Measurements from ENCODE around the gene SYNE2.
"Not testable (repeated sequence)": the region's sequence is repeated elsewhere in the genome, so short reads cannot be mapped to it uniquely, and the experiment has no call there.

Gene SYNE2

GRCh38 chr14:64082837-64083236 is 230.0 kb downstream of the SYNE2 start:
- DNase-seq, result no peak

DNA sequence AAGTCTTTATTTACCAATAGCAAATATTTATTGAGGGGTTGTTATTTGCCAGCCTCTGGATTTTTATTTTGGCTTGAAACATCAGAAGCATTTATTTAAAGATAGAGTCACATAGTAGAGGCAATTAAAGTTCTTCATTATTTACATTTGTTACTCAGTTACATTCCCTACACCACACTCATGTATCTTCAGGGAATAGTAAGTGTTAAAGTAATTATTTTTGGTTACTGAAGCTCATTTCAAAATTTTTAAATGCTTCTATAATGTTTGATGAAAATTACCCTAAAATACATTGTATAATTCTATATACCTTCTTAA is 235.8 kb downstream of the SYNE2 start:
- DNase-seq, result no peak

DNA sequence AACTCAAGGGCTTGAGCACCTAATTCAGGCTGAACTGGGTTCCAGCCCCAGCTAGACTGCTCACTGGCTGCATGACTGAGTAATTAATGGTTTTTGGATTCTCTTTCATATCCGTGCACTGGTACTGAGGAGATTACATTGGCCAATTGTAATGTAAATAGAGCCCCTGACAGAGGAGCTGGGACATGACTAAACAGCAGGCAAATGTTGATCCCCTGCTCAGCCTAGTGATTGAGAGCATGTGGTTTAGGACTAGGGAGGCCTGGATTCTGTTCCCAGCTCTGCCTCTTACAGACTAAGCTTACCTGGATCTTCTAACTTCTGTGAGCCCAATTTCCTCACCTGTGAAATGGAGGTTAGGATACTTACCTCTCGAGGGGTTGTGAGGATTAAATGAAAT is 237.1 kb downstream of the SYNE2 start:
- no peak for DNase-seq

DNA sequence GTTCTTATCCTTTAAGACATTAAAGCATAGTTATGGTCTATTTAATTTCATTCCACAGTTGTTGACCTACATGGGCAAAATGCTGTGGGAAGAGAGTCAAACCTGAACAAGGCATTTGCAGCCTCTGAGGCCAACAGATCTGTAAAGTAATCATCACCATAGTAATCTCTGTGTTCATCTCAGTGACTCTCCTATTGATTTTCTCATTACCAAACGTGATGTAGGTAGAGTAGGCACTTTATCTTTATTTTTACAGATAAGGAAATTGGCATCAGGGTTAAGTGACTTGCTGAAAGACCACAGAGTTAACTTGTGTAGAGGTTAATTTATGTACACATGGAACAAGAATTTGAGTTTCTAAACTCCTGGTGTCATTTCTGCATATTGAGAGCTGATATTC is 238.4 kb downstream of the SYNE2 start:
- DNase-seq, result no peak

DNA sequence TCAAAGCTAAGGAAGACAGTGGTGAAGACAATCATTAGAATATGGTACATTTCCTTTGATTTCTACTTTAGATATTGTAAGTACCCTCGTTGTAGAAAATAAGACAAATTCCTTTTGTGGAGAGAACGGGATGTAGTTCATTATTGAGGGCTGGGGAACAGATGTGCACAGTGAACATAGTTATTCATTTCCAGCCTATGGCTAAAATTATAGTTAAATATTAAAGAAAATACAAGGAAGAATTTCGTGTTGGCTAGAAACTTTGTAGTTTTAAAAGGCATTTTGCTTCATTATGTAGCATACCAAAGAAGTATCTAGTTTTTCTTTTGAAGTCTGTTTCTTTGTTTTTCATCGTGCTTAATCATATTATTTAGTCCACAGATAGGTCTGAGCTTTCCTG is 239.5 kb downstream of the SYNE2 start:
- no peak for DNase-seq

GRCh38 chr14:64092940-64093339 is 240.1 kb downstream of the SYNE2 start:
- DNase-seq, result no peak

- no peak for DNase-seq
These were observed 242.8 kb downstream of the SYNE2 start for GRCh38 chr14:64095620-64096019.

- no peak for DNase-seq
These were observed 245.3 kb downstream of the SYNE2 start for GRCh38 chr14:64098120-64098519.

- DNase-seq, result no peak
These were observed 254.6 kb downstream of the SYNE2 start for GRCh38 chr14:64107438-64107837.

- DNase-seq, result no peak
These were observed 257.2 kb downstream of the SYNE2 start for GRCh38 chr14:64109819-64110554.

DNA sequence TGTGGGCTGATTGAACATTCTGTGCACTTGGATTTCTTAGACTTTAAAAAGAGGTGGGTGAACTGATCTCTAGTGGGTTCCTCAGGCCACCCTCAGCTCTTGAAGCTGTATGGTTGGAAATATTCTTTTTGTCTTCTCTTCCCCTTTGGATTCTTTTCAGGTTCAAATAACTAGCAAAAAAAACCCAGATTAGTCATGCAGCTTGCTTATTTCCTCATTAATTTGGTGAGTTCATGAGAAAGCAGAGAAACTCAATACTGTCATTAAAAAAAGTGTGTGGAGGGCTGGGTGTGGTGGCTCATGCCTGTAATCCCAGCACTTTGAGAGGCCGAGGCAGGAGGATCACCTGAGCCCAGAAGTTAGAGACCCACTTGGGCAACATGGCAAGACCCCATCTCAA is 258.0 kb downstream of the SYNE2 start:
- DNase-seq, result no peak

GRCh38 chr14:64112867-64113678 is 260.3 kb downstream of the SYNE2 start:
- no peak for DNase-seq

- DNase-seq, result no peak
These were observed 261.4 kb downstream of the SYNE2 start for GRCh38 chr14:64114166-64114565.

DNA sequence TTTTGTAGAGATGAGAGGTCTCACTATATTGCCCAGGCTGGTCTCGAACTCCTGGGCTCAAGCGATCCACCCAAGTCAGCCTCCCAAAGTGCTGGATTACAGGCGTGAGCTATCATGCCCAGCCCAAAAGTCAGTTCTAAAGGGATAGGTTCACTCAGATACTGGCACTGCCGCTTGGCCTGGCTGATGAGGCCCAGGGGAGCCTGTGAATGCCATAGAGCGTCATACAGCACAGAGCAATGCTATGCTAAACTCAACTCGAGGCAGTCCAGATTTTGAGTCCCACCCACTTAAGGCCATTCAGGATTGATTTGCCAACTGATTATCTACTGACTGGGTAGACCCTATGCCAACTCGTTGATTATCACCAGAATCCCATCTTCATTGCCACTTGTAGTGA is 262.0 kb downstream of the SYNE2 start:
- DNase-seq, result no peak

DNA sequence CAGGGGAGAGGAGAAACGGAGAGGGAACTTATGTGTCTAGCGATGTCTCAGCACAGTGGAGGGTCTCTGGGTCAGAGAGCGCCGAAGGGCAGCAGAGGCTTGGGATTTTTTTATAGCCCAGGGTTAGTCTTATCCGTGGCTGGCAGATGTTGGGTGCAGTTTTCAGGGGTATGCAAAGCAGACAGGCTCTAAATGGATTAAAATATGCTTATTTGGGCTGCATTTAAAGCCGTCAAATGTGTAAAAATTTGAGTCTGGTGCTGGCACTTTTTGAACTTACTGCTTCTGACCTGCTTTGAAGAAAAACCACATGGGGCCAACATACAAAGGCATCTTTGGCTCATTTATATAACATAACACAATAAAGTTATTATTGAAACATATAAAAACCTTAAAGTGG is 262.6 kb downstream of the SYNE2 start:
- DNase-seq, result no peak

DNA sequence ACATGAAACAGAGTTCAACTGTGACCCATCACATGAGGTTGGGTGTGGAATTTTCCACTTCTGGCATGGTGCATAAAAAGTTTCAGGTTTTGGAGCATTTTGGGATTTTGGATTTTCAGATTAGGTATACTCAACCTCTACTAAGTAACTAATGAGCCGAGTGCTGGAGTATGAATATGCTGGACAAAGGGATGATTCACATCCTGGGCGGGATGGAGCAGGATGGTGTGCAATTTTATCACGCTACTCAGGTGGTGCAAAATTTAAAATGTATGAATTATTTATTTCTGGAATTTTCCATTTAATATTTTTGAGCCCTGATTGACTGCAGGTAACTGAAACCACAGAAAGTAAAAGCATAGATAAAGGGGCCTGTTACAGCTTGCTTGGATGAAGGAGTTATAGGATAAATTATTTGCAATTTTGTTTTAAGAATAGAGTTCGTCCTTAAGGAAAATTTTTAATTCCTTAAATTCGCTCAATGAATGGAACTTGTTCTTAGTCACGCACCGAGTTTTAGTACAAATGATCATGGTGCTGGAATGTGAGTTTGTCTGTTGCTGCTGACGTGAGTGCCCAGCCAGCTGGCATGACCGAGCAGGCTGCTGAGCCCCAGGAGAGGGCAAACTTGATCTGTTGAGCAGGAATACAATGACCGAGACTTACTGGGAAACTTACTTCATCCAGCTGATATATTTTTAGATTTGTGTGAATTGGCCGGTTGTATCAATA is 265.0 kb downstream of the SYNE2 start:
- no peak for DNase-seq

GRCh38 chr14:64118403-64118742 is 265.6 kb downstream of the SYNE2 start:
- DNase-seq, result not testable (repeated sequence)

DNA sequence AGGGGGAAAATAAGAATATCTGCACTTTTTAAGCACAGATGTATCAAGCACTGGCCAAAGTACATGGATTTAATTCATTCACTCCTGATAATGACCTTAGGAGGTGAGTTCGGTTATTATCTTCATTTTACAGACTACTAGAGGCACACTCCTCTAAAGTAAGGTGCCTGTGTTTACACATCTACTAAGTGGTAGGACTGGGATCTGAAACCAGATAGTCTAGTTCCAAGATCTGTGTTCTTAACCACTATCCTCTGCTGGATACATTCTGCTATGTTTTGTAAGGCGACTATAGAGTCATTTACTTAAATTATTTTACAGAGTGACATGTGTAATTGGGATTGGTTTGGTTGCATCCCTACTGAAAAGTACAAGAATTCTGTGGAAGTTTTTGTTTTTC is 266.1 kb downstream of the SYNE2 start:
- DNase-seq, result no peak

GRCh38 chr14:64119500-64119899 is 266.7 kb downstream of the SYNE2 start:
- DNase-seq, result no peak

GRCh38 chr14:64119980-64120379 is 267.2 kb downstream of the SYNE2 start:
- DNase-seq, result no peak

- no peak for DNase-seq
These were observed 270.5 kb downstream of the SYNE2 start for GRCh38 chr14:64123241-64123822.

- no peak for DNase-seq
These were observed 272.5 kb downstream of the SYNE2 start for GRCh38 chr14:64125270-64125669.

- DNase-seq, result no peak
These were observed 273.7 kb downstream of the SYNE2 start for GRCh38 chr14:64126548-64126947.
